Fibroblast of mammary gland (primary cell): ENCODE results near the gene TACC2.

Experiments
- DNase-seq: peaks from one replicate; pipeline ENCODE4 v3.0.0-alpha.2; 2010; ENCODE audit warnings: low read depth
- H3K4me3 ChIP-seq: 2 replicates; pipeline ENCODE4 v1.5.1; 2011; ENCODE audit warnings: low read depth, mild to moderate bottlenecking, low read length, moderate library complexity; ENCODE audit not compliant: control insufficient read depth
- CTCF ChIP-seq: conservative IDR thresholded peaks from 2 replicates; pipeline ENCODE4 v1.5.1; 2011; ENCODE audit warnings: low read depth, low read length, inconsistent platforms; ENCODE audit not compliant: control insufficient read depth, insufficient read depth

The TACC2 gene

GRCh38 chr10:121988361-121989324 lies at the start of gene TACC2:
TSS of gene TACC2 (plus strand) at chr10:121989163. CDS start at chr10:122021982, 32,819 bp downstream.
- no peak within 1 kb of the TSS for H3K4me3 ChIP-seq
- no peak for TF ChIP-seq CTCF
- DNase-seq: no peak

GRCh38 chr10:121941532-121941931 lies 47.4 kb upstream of the TACC2 start:
- TF ChIP-seq CTCF: no peak
- DNase-seq: no peak
- no peak overlapping the region for H3K4me3 ChIP-seq

DNA sequence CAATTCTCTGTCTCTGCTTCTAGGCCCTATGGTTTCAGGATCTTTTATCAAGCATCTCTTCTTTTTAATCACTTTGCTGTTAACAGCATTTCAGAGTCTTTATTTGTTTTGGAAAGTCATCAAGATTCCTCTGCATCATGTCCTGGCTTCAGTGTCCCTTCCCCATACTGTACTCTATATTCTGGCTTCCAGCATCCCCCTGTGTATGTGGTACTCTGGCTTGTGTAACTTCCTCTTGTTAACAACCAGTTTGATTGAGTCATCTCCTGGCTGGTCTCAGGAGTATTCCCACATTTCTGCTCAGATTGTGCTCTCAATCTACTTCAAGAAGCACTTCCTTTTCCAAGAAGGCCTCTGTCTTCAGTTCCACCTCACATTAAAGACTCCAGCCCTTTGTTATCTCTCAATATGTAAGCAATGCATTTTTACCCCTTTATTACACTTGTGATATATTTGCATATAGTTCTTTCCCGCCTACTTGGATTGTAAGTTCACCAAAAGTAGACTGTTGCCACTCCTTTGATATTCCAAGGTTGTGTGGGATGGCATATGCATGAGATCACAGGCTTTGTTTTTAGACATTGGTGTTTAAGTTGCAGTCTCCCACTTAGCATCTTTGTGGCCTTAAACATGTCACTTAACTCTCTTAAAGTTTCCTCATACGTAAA lies 46.1 kb upstream of the TACC2 start:
- peak; percentile 98 for DNase-seq
- H3K4me3 ChIP-seq: no peak overlapping the region
- no peak for TF ChIP-seq CTCF

DNA sequence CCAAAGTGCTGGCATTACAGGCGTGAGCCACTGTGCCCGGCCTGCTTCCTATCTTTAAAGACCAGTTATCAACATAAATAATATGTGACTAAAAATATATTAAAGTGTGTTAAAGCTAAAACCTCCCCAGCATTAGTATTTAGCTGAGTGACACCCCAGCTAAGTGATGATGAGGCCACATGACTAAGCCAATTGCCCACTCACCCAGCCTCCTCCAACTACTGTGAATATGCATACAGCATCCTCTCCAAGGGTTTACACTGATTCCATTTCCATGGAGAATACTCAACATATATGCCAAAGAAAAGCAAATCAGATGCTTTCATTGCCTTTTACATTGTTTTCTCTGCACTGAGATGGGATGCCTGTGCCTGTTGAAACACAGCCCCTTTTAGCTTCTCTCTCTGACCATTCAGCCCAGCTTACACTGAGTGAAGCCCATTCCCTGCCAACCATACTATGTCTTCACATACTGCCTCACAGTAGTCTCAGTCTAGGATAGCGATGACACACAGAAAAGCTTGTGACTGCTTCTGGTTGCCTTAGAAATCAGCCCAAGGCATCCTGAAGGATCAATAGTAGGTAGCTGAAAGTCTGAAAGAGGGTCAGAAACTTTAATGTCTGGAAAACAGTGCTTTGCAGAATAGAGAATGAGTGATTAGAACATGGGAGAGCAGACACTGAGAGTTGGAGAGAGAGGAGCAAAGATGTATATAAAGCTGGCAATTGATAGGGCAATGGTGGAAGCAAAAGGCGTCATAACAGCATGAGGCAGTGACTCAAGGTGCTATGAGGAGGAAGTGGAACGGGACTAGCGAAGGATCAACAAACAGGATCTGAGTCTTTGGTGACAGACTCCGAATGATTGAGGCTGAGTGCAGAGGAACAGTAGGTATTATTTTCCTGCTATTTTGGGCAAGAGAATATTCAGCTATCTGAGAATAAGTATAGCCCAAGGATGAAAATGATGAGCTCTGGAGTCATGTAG lies 41.3 kb upstream of the TACC2 start:
- no peak overlapping the region for H3K4me3 ChIP-seq
- DNase-seq: peak; percentile 8
- TF ChIP-seq CTCF: no peak

DNA sequence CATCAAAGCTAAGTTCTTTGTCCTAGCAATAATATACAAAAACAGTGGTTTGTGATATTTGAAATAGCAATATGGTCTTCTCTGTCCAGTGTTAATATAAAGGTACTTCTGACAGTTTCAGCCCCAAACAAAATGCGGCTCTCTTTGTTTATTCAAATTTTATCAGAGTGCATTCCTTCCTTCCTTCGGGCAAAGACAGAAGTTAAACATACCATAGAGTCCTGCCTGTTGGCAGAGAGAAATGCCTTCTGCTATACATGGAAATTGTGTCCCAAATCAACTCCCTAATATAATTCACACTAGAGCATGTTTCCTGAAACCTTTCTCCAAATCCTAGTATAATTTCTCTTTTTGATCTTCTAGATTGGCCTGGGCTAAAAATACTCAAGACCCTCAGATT lies 39.9 kb upstream of the TACC2 start:
- TF ChIP-seq CTCF: no peak
- no peak overlapping the region for H3K4me3 ChIP-seq
- no peak for DNase-seq

DNA sequence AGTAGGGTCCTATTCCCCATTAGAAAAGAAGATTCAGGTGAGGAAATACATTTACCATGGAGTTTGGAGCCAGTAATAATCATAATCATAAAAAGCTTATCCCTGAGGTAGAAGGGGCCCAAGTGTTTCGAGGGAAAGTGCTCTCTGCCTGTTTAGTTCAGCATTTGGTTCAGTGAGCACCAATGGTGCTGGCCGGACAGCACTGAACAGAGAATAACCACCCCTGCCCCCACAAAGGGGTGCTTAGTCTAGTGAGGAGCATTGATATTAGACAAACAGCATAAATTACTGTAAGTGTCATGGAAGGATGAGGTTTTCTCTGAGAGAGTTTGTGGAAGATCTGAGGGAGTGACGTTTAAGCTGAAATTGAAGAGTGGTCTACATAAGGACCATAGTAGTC lies 39.5 kb upstream of the TACC2 start:
- DNase-seq: no peak
- TF ChIP-seq CTCF: no peak
- no peak overlapping the region for H3K4me3 ChIP-seq
